Esophagus (tissue), 2 donors: ENCODE data around the gene C11orf16. TPM values are rescaled to one million over a fixed set of nuclear protein-coding genes. Genes with fewer than 3 reads are reported as not detected.
"Not testable (repeated sequence)": the region's sequence is repeated elsewhere in the genome, so short reads cannot be mapped to it uniquely, and the experiment has no call there.

Experiments used
- H3K27ac ChIP-seq, 2 donors: one replicate each; pipeline ENCODE4 v1.5.1; 2013; ENCODE audit warnings: low read depth in 2 of 2, mild to moderate bottlenecking in 2 of 2, inconsistent platforms in 1 of 2, low read length in 1 of 2, moderate library complexity in 1 of 2
- H3K27me3 ChIP-seq, 2 donors: one replicate each; pipeline ENCODE4 v1.6.1; 2013; ENCODE audit warnings: low read length in 2 of 2, control low read depth in 1 of 2, mild to moderate bottlenecking in 1 of 2; ENCODE audit not compliant: insufficient read depth in 2 of 2, control insufficient read depth in 1 of 2
- H3K36me3 ChIP-seq, 2 donors: one replicate each; pipeline ENCODE4 v1.6.1; 2013; ENCODE audit warnings: low read length in 1 of 2; ENCODE audit not compliant: control insufficient read depth in 2 of 2, insufficient read depth in 2 of 2
- H3K4me1 ChIP-seq, 2 donors: one replicate each; pipeline ENCODE4 v1.6.1; 2013; ENCODE audit warnings: low read length in 1 of 2; ENCODE audit not compliant: control insufficient read depth in 2 of 2, insufficient read depth in 2 of 2
- H3K4me3 ChIP-seq, 2 donors: one replicate each; pipeline ENCODE4 v1.5.1; 2013; ENCODE audit warnings: low read length in 2 of 2, mild to moderate bottlenecking in 2 of 2, low read depth in 1 of 2, moderate library complexity in 1 of 2
- H3K9me3 ChIP-seq, 2 donors: one replicate each; pipeline ENCODE4 v1.6.1; 2013; ENCODE audit warnings: mild to moderate bottlenecking in 2 of 2, low read depth in 1 of 2, low read length in 1 of 2, moderate library complexity in 1 of 2; ENCODE audit not compliant: control insufficient read depth in 2 of 2, insufficient read depth in 1 of 2
- WGBS, 2 donors: extraction: QIAGEN DNeasy Blood & Tissue Kit; methylation state at CpG; one replicate each; pipeline ENCODE4 v1.1.7; 2013; 5-methylcytosine and 5-hydroxymethylcytosine counted together
- polyA plus RNA-seq, 2 donors: library from polyadenylated mRNA; stranded (reverse); fragments of 200-250 nt; gene quantifications; one replicate each; pipeline ENCODE4 v1.2.3, GENCODE V29; 2013
- donor health status: healthy with polysubstance abuse.
- donor health status: Bipolar disorder and iron deficiency.

C11orf16 gene
- polyA plus RNA-seq, 2 donors = not detected

- H3K27ac ChIP-seq = no peak overlapping the region
- 86 to 90% methylated on average over 14 of the region's 14 CpGs for WGBS, 2 donors
- no peaks in the 10 kb centered on the region for H3K27me3 ChIP-seq
- H3K4me1 ChIP-seq = no peaks in the 10 kb centered on the region
- H3K36me3 ChIP-seq = no peaks in the 10 kb centered on the region
- H3K9me3 ChIP-seq = no peaks in the 10 kb centered on the region
- no peak overlapping the region for H3K4me3 ChIP-seq
Measured at GRCh38 chr11:8937659-8938058, 4.9 kb upstream of the C11orf16 start.

- Histone ChIP-seq H3K4me1 (peaks cover 0 to 1% of the 10 kb centered on the region in 2 donors), H3K36me3 (no peaks in the 10 kb centered on the region), H3K27me3 (no peaks in the 10 kb centered on the region), H3K27ac (no peak overlapping the region), H3K9me3 (no peaks in the 10 kb centered on the region), H3K4me3 (no peak overlapping the region)
- 69 to 71% methylated on average over 10 of the region's 10 CpGs for WGBS, 2 donors
Measured at GRCh38 chr11:8937159-8937558, 4.4 kb upstream of the C11orf16 start.

GRCh38 chr11:8935789-8936188, 3.0 kb upstream of the C11orf16 start:
- not testable (repeated sequence) for H3K9me3 ChIP-seq, H3K27me3 ChIP-seq, H3K27ac ChIP-seq, H3K4me3 ChIP-seq, H3K36me3 ChIP-seq, H3K4me1 ChIP-seq
- WGBS, 2 donors = 91 to 92% methylated on average over 2 of the region's 2 CpGs

GRCh38 chr11:8934742-8935488, 2.2 kb upstream of the C11orf16 start:
- Histone ChIP-seq H3K4me1 (peaks cover 0 to 2% of the 10 kb centered on the region in 2 donors), H3K9me3 (no peaks in the 10 kb centered on the region), H3K4me3 (no peak overlapping the region), H3K27me3 (no peaks in the 10 kb centered on the region), H3K36me3 (no peaks in the 10 kb centered on the region), H3K27ac (no peak overlapping the region)
- WGBS, 2 donors = 35 to 45% methylated on average over 14 of the region's 14 CpGs

- H3K4me1 ChIP-seq = peaks cover 0 to 5% of the 10 kb centered on the region in 2 donors
- no peak overlapping the region for H3K4me3 ChIP-seq
- no peaks in the 10 kb centered on the region for H3K9me3 ChIP-seq
- H3K27me3 ChIP-seq = no peaks in the 10 kb centered on the region
- H3K27ac ChIP-seq = no peak overlapping the region
- no peaks in the 10 kb centered on the region for H3K36me3 ChIP-seq
- WGBS, 2 donors = 87 to 89% methylated on average over 6 of the region's 6 CpGs
Measured at GRCh38 chr11:8933931-8934330, 1.2 kb upstream of the C11orf16 start.

GRCh38 chr11:8930456-8931175, 2.1 kb downstream of the C11orf16 start:
- 95% methylated on average over 12 of the region's 12 CpGs for WGBS, 2 donors

GRCh38 chr11:8928981-8929615, 3.6 kb downstream of the C11orf16 start:
- WGBS, 2 donors = 60 to 67% methylated on average over 9 of the region's 9 CpGs
- H3K27ac ChIP-seq = no peak overlapping the region
- H3K4me3 ChIP-seq = no peak overlapping the region
- peaks cover 0 to 3% of the 10 kb centered on the region in 2 donors for H3K36me3 ChIP-seq
- no peaks in the 10 kb centered on the region for H3K9me3 ChIP-seq
- no peaks in the 10 kb centered on the region for H3K27me3 ChIP-seq
- peaks cover 0 to 6% of the 10 kb centered on the region in 2 donors for H3K4me1 ChIP-seq

More at GRCh38 chr11:8930456-8931175, 2.1 kb downstream of the C11orf16 start:
- no peak overlapping the region for H3K27ac ChIP-seq
- peaks cover 0 to 3% of the 10 kb centered on the region in 2 donors for H3K36me3 ChIP-seq
- H3K4me3 ChIP-seq = no peak overlapping the region
- no peaks in the 10 kb centered on the region for H3K27me3 ChIP-seq
- H3K4me1 ChIP-seq = peaks cover 0 to 6% of the 10 kb centered on the region in 2 donors
- no peaks in the 10 kb centered on the region for H3K9me3 ChIP-seq

- Histone ChIP-seq H3K4me1 (peaks cover 0 to 6% of the 10 kb centered on the region in 2 donors), H3K9me3 (no peaks in the 10 kb centered on the region), H3K36me3 (peaks cover 0 to 3% of the 10 kb centered on the region in 2 donors), H3K27me3 (no peaks in the 10 kb centered on the region), H3K27ac (no peak overlapping the region), H3K4me3 (no peak overlapping the region)
- 65 to 74% methylated on average over 4 of the region's 4 CpGs for WGBS, 2 donors
Measured at GRCh38 chr11:8928205-8928604, 4.5 kb downstream of the C11orf16 start.

GRCh38 chr11:8927233-8927632, 5.5 kb downstream of the C11orf16 start:
- Histone ChIP-seq H3K27me3 (no peaks in the 10 kb centered on the region), H3K4me3 (no peak overlapping the region), H3K4me1 (peaks cover 0 to 6% of the 10 kb centered on the region in 2 donors), H3K36me3 (peaks cover 3 to 6% of the 10 kb centered on the region in 2 donors), H3K27ac (no peak overlapping the region), H3K9me3 (no peaks in the 10 kb centered on the region)
- WGBS, 2 donors = 77 to 83% methylated on average over 5 of the region's 5 CpGs
